HUES48 (cell line): ENCODE results near the gene ASF1B.

Experiments
- H3K27ac ChIP-seq: one replicate; pipeline ENCODE4 v1.7.0; 2013; ENCODE audit warnings: low read depth, low read length, inconsistent platforms
- H3K27me3 ChIP-seq: 2 replicates; pipeline ENCODE4 v1.6.1; 2013; ENCODE audit warnings: mild to moderate bottlenecking, low read length; ENCODE audit not compliant: control insufficient read depth, insufficient read depth
- H3K36me3 ChIP-seq: 2 replicates; pipeline ENCODE4 v1.6.1; 2013; ENCODE audit warnings: low read length; ENCODE audit not compliant: control insufficient read depth, insufficient read depth
- H3K4me1 ChIP-seq: 2 replicates; pipeline ENCODE4 v1.6.1; 2013; ENCODE audit warnings: mild to moderate bottlenecking, low read length; ENCODE audit not compliant: control insufficient read depth, insufficient read depth
- H3K4me3 ChIP-seq: 2 replicates; pipeline ENCODE4 v1.5.1; 2013; ENCODE audit warnings: mild to moderate bottlenecking, low read depth, low read length
- H3K9ac ChIP-seq: 2 replicates; pipeline ENCODE4 v1.6.1; 2013; ENCODE audit warnings: mild to moderate bottlenecking, low read depth, low read length, moderate library complexity
- H3K9me3 ChIP-seq: 2 replicates; pipeline ENCODE4 v1.6.1; 2013; ENCODE audit warnings: low read length; ENCODE audit not compliant: control insufficient read depth, insufficient read depth

The ASF1B gene

GRCh38 chr19:14091081-14091812 lies 45.1 kb downstream of the ASF1B start:
- Histone ChIP-seq H3K36me3 (peaks cover 17% of the 10 kb centered on the region), H3K27ac (peak overlapping the region; percentile 81), H3K9ac (peak overlapping the region; percentile 51; the same call in 1 of the 2 replicates), H3K4me1 (peaks cover 4% of the 10 kb centered on the region; the same call in 1 of the 2 replicates), H3K4me3 (peak overlapping the region; percentile 83), H3K9me3 (no peaks in the 10 kb centered on the region), H3K27me3 (peaks cover 11% of the 10 kb centered on the region)

DNA sequence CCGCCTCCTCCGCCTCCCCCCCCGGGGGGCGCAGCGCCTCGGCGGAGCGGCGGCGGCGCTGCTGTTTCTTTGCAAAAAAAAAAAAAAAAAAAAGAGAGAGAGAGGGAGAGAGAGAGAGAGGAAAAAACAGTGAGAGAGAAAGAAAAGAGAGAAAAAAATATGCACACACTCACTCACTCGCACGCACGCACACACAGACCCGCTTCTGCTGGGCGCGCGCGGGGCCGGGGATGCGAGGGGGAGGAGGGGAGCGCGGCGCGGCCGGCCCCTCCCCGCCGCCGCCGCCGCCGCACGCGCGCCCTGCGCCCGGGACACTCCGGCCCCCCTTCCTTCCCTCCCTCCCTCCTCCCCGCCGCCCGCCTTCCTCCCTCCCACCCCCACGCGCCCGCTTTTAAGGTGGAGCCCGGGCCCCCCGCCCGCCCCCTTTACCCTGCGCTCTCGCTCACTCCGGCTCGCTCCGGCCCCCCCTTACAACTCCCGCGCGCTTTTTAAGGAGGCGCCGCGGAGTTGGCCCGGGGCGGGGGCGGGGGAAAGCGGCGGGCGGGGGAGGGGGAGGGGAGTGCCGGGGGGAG lies 45.8 kb downstream of the ASF1B start, which contains the start of gene SAMD1:
SAMD1 (minus strand) TSS at position 243 of the 572 bp plus-strand sequence.
- Histone ChIP-seq H3K4me3 (peak within 1 kb of the TSS; percentile 83), H3K9me3 (no peaks in the 10 kb centered on the region), H3K27me3 (peaks cover 11% of the 10 kb centered on the region), H3K36me3 (peaks cover 17% of the 10 kb centered on the region), H3K9ac (peak within 1 kb of the TSS; percentile 51; the same call in 1 of the 2 replicates), H3K27ac (peak within 1 kb of the TSS; percentile 81), H3K4me1 (peaks cover 4% of the 10 kb centered on the region; the same call in 1 of the 2 replicates)

- H3K9me3 ChIP-seq = no peaks in the 10 kb centered on the region
- H3K36me3 ChIP-seq = peaks cover 17% of the 10 kb centered on the region
- H3K4me3 ChIP-seq = peak overlapping the region; percentile 69
- peaks cover 11% of the 10 kb centered on the region for H3K27me3 ChIP-seq
- H3K9ac ChIP-seq = no peak overlapping the region
- peaks cover 4% of the 10 kb centered on the region; the same call in 1 of the 2 replicates for H3K4me1 ChIP-seq
- peak overlapping the region; percentile 68 for H3K27ac ChIP-seq
These were observed 46.5 kb downstream of the ASF1B start for GRCh38 chr19:14089662-14090508.

GRCh38 chr19:14089412-14089661 lies 47.1 kb downstream of the ASF1B start:
- Histone ChIP-seq H3K27ac (no peak overlapping the region), H3K9me3 (no peaks in the 10 kb centered on the region), H3K9ac (no peak overlapping the region), H3K36me3 (peaks cover 17% of the 10 kb centered on the region), H3K27me3 (peaks cover 11% of the 10 kb centered on the region), H3K4me3 (peak overlapping the region; percentile 69), H3K4me1 (peaks cover 4% of the 10 kb centered on the region; the same call in 1 of the 2 replicates)

- Histone ChIP-seq H3K27me3 (peaks cover 11% of the 10 kb centered on the region), H3K36me3 (peaks cover 17% of the 10 kb centered on the region), H3K9ac (no peak overlapping the region), H3K4me3 (peak overlapping the region; percentile 69), H3K27ac (no peak overlapping the region), H3K4me1 (peaks cover 4% of the 10 kb centered on the region; the same call in 1 of the 2 replicates), H3K9me3 (no peaks in the 10 kb centered on the region)
These were observed 47.6 kb downstream of the ASF1B start for GRCh38 chr19:14088634-14089411.

DNA sequence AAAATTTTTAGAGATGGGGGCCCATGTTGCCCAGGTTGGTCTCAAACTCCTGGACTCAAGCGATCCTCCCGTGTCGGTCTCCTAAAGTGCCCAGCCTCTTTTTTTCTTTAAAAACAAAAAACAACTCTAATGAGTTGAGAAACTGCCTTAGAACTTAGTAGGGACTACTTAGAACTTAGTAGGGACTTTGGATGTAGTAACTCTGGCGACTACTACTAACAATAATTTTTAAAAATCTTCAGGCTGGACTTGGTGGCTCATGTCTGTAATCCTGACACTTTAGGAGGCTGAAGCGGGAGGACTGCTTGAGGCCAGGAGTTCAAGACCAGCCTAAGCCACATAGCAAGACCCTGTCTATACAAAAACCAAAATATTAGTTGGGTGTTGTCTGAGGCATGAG lies 50.3 kb downstream of the ASF1B start:
- Histone ChIP-seq H3K27me3 (peaks cover 11% of the 10 kb centered on the region), H3K9me3 (no peaks in the 10 kb centered on the region), H3K27ac (no peak overlapping the region), H3K9ac (no peak overlapping the region), H3K4me1 (no peaks in the 10 kb centered on the region), H3K36me3 (peaks cover 17% of the 10 kb centered on the region), H3K4me3 (peak overlapping the region; percentile 51; the same call in 1 of the 2 replicates)

GRCh38 chr19:14085309-14085995 lies 50.9 kb downstream of the ASF1B start, which contains the start of gene C19orf67:
Gene C19orf67, minus strand, starts transcription at chr19:14085783. Its CDS starts 156 bp downstream, at chr19:14085627.
- no peaks in the 10 kb centered on the region for H3K9me3 ChIP-seq
- peak within 1 kb of the TSS; percentile 51 for H3K4me3 ChIP-seq
- peaks cover 11% of the 10 kb centered on the region for H3K27me3 ChIP-seq
- H3K4me1 ChIP-seq = no peaks in the 10 kb centered on the region
- peaks cover 17% of the 10 kb centered on the region for H3K36me3 ChIP-seq
- H3K27ac ChIP-seq = no peak within 1 kb of the TSS
- H3K9ac ChIP-seq = no peak within 1 kb of the TSS

GRCh38 chr19:14082675-14082960 lies 53.8 kb downstream of the ASF1B start:
- Histone ChIP-seq H3K9ac (no peak overlapping the region), H3K4me3 (no peak overlapping the region), H3K4me1 (no peaks in the 10 kb centered on the region), H3K27me3 (no peaks in the 10 kb centered on the region), H3K36me3 (peaks cover 3% of the 10 kb centered on the region), H3K9me3 (no peaks in the 10 kb centered on the region), H3K27ac (no peak overlapping the region)

DNA sequence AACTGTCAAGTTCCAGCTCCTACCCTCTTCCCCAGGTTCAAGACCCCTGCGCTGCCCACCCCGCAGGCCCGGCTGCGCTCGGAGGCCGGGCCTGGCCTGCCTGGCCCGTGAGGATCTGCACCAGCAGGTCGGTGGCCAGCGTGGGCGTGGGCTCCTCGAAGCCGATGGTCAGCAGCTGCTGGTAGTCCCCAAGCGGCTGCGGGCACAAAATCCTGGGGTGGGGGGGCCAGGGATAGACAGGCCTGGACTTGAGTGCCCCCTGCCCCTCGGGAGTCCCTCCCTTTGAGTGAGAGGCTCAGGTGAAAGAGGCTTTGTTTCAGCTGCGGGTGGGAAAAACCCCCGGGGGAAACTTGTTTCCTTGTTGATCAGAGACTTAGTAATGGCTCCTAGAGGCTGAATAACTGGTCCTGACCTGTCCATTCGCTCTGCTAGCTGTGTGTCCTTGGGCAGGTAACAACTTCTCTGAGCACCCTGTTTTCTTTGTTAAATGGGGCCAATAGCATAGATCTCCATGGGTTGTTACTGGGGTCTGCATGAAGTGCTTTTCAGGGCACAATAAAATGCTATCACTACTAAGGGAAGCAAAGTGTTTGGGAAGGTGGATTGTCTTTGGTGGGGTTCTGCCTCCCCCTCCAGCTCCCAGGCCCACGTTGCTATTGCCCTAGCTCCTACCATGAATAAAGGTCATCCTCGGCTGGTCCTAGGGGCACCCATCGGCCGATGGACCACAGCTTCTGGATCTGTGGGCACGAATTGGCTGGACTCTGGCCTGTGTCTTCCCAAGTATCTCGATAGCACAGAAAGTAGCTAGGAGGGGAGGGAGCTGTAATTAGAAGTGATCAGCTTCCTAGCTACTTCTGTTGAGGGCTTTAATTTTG lies 54.4 kb downstream of the ASF1B start:
- Histone ChIP-seq H3K9ac (no peak overlapping the region), H3K27me3 (peaks cover 3% of the 10 kb centered on the region; the same call in 1 of the 2 replicates), H3K4me3 (peak overlapping the region; percentile 72), H3K27ac (peak overlapping the region; percentile 31), H3K9me3 (no peaks in the 10 kb centered on the region), H3K4me1 (no peaks in the 10 kb centered on the region), H3K36me3 (no peaks in the 10 kb centered on the region)
